Fibroblast of skin of right quadriceps (primary cell): Measurements from ENCODE around the gene COL9A3.
"Not testable (repeated sequence)": the region's sequence is repeated elsewhere in the genome, so short reads cannot be mapped to it uniquely, and the experiment has no call there.

Experiments
- DNase-seq: peaks from one replicate; pipeline ENCODE4 v3.0.0-alpha.2; 2013

Gene COL9A3

GRCh38 chr20:62838128-62838891, 21.5 kb downstream of the COL9A3 start:
- DNase-seq: no peak

DNA sequence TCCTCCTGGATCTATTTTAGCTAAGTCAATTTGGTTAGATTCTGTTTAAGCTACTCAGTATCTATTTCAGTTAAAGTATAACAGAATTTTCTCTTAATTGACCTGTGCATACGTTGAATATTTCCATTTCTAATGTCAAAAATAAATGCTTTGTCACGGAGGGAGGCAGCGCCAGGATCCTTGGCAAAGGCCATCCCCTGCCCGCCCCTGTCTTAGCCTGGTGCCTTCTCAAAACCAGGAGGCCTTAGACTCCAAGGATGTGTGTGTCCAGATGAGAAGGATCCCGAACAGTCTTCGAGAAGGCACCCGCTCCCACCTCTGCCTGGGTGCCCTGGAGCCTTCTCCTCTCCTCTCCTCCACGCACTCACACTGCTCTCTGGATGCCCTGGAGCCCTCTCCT, 22.4 kb downstream of the COL9A3 start:
- no peak for DNase-seq

- DNase-seq: no peak
Observed at GRCh38 chr20:62839816-62840215, 23.0 kb downstream of the COL9A3 start.

DNA sequence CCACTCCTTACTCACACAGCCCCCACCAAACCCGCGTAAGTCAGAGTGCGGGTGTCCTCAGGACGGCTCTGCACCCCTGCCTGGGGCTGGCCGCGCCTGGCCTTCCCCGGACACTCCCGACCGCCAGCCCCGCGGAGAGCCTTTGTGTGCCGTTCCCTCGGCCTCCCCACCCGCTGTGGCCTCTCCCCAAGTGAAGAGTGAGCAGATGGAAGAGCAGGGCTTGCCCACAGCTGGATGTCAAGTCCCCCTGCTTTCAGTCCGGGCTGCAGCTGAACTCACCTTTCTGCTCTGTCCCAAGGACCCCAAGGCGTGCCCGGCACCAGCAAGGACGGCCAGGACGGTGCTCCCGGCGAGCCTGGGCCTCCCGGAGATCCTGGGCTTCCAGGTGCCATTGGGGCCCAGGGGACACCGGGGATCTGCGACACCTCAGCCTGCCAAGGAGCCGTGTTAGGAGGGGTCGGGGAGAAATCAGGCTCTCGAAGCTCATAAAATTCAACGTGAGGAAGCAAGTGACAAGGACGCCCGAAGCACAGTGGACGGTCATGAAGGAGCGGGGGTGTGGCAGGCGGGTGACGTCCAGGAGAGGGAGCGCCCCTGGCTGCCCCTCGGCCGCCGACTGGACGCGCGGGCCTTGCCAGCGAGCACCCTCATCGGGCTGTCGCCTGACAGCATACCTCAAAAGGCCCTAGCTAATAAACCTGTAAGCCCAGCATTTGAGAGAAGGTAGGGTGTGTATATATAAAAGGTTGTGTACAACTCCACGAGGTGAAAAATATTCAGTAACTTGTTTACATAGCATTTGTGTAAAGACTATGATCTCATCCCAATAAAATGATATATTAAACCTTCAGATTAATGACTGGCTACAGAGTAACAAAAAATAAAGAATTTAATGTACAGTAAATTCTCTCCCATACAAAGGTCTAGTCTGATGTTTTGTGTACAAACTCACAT, 23.7 kb downstream of the COL9A3 start:
- no peak for DNase-seq

- no peak for DNase-seq
Observed at GRCh38 chr20:62841705-62842212, 24.9 kb downstream of the COL9A3 start.

- DNase-seq: no peak
Observed at GRCh38 chr20:62843656-62844055, 26.8 kb downstream of the COL9A3 start.

DNA sequence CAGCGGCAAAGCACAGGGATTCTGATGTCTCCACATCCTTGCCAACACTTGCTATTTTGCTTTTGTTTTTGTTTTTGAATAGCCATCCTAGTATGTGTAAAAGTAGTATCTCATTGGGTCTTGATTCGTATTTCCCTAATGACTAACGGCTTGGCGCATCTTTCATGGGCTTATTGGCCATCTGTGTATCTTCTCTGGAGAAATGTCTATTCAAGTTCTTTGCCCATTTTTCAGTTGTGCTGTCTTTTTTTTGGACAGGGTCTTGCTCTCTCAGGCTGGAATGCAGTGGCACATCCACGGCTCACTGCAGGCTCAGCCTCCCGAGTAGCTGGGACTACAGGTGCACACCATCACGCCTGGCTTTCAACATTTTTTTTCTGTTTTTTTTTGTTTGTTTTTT, 27.3 kb downstream of the COL9A3 start:
- DNase-seq: no peak

GRCh38 chr20:62845416-62846160, 28.7 kb downstream of the COL9A3 start:
- peak; percentile 77 for DNase-seq

DNA sequence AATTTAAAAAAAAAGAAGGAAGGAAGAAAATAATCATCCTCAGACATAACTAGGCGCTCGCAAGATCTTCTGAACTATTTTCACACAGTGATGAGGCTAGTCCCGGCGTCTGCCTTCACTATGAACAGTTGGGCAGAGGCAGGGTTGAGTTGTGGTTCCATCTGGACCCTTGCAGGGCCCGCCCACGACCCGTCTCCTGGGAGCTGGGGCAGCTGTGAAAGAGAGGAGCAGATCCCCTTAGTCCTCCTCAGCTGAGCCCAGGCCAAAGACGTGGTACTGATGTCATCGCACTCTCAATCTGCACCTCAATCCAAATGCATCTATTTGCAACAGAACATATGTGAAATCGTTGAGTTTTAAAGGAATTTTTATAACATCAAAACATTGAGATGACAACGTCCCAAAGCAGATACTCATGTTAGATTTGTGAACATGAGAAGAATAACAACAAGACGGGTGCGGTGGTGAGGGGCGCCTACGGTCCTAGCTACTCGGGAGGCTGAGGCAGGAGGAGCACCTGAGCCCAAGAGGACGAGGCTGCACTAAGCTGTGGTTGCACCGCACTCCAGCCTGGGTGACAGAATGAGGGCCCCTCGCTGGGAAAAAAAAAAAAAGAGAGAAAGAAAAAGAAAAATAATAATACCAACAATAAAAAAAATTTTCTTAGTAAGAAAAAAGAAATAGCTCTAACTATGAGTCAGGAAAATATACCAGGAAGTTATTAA, 29.5 kb downstream of the COL9A3 start:
- DNase-seq: peak; percentile 15

DNA sequence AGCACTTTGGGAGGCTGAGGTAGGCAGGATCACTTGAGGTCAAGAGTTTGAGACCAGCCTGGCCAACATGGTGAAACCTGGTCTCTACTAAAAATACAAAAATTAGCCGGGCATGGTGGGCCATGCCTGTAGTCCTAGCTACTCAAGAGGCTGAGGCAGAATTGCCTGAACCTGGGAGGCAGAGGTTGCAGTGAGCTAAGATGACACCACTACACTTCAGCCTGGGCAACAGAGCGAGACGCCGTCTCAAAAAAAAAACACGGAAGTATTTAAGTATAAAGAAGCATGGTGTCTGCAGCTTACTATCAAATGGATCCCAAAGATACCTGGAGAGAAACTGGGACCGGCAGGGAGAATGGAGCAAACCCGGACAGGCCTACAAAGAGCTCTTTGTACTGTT, 32.1 kb downstream of the COL9A3 start:
- not testable (repeated sequence) for DNase-seq

GRCh38 chr20:62849431-62849830, 32.6 kb downstream of the COL9A3 start:
- no peak for DNase-seq

DNA sequence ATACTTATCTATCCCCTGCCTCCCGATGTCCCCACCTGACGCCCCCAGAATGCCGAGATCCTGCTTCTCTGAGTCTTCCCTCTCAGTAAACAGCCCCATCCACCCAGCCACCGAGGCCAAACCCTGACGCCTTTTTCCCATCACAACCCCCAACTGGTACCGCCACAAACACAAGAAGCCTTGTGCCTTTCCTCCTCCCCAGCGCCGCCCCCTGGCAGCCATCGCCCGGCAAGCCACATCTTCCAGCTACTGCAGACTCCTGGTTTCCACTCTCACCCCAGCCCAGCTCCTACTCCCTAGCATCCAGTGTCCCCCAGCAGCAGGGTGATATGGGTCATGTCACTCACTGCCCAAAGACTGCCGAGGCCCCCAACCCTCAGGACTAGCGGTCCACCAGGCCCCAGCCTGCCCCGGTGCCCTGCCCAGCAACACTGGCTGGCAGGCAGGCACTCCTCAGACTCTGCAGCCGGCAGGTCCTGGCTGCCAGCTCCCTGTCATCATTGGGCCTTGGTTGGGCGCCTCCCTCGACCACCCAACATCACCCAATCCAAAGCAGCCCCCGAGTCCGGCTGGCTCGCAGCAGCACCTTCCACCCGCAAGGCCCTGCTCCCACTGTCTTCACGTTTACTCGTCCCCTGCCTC, 33.6 kb downstream of the COL9A3 start:
- DNase-seq: no peak

- no peak for DNase-seq
Observed at GRCh38 chr20:62852196-62852595, 35.3 kb downstream of the COL9A3 start.

- no peak for DNase-seq
Observed at GRCh38 chr20:62852841-62853240, 36.0 kb downstream of the COL9A3 start.

GRCh38 chr20:62853304-62853703, 36.5 kb downstream of the COL9A3 start:
- DNase-seq: not testable (repeated sequence)

GRCh38 chr20:62854121-62854520, 37.3 kb downstream of the COL9A3 start:
- no peak for DNase-seq

GRCh38 chr20:62855120-62855519, 38.3 kb downstream of the COL9A3 start:
- no peak for DNase-seq

- DNase-seq: no peak
Observed at GRCh38 chr20:62856931-62857619, 40.2 kb downstream of the COL9A3 start.

DNA sequence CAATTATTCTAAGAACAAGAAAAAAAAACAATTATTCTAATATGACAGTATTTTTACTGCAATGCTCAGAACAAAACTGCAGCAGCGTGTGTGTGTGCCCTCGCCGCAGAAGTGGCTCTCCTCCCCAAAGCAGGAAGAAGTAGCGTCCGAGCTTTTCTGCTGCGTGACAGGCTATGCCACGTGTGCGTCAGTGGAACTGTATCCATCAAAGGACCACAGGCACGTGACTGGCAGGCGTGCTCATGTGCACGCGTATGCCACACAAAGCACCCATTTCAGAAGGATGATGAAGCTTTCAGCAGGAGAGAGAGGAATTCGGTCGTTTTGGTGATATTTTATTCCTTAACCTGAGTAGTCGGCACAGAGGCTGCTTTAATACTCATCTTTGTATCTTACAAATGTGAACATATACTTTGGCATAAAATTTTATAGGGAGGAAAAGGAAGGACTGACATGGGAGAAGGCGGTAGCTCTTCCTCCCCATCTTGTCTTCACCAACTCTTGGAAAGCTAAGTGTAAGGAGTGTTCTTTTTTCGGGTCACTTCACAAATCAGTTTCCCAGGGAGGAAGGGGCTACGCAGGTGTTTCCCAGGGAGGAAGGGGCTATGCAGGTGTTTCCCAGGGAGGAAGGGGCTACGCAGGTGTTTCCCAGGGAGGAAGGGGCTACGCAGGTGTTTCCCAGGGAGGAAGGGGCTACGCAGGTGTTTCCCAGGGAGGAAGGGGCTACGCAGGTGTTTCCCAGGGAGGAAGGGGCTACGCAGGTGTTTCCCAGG, 41.4 kb downstream of the COL9A3 start:
- no peak for DNase-seq

DNA sequence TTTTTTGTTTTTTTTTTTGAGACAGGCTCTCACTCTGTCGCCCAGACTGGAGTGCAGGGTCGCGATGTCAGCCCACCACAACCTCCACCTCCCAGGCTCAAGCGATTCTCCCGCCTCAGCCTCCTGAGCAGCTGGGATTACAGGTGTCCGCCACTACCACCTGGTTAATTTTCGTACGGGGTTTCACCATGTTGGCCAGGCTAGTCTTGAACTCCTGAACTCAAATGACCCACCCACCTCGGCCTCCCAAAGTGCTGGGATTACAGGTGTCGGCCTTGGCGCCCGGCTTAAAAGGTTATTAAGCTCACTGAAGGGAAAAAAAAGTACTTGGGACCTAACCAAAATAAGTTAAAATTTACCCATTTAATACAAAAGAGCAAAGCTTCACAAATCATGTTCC, 42.9 kb downstream of the COL9A3 start:
- no peak for DNase-seq
